GM12874 (cell line): ENCODE results near the gene SASH1.

Experiments
- TF ChIP-seq, protein P1 (sequence below): IDR thresholded peaks from 2 replicates; pipeline ENCODE4 v1.5.1; 2011; ENCODE audit warnings: low read depth, mild to moderate bottlenecking, control low read depth, low read length, moderate library complexity; ENCODE audit not compliant: insufficient read depth

The SASH1 gene

DNA sequence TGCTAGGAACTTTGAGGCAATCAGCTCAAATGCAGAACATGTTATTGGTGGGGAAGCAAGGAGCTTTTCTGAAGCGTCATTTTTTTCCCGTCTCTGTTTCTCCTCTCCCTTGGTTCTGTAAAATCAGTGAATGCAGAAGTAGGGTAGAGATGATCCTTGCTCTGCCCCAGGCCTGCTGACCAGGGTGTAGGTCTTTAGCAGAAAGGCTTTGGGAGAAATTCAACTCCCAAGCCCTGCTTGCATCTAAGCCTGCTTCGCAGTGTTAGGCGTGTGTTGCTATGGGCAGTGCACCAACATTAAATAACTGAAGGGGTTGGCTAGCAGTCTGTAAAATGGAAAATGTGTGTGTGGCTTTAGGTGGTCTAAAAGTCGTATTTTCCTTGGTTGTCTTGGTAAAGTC is 45.9 kb downstream of the SASH1 start:
- TF ChIP-seq, protein P1, sequence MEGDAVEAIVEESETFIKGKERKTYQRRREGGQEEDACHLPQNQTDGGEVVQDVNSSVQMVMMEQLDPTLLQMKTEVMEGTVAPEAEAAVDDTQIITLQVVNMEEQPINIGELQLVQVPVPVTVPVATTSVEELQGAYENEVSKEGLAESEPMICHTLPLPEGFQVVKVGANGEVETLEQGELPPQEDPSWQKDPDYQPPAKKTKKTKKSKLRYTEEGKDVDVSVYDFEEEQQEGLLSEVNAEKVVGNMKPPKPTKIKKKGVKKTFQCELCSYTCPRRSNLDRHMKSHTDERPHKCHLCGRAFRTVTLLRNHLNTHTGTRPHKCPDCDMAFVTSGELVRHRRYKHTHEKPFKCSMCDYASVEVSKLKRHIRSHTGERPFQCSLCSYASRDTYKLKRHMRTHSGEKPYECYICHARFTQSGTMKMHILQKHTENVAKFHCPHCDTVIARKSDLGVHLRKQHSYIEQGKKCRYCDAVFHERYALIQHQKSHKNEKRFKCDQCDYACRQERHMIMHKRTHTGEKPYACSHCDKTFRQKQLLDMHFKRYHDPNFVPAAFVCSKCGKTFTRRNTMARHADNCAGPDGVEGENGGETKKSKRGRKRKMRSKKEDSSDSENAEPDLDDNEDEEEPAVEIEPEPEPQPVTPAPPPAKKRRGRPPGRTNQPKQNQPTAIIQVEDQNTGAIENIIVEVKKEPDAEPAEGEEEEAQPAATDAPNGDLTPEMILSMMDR: no peak

DNA sequence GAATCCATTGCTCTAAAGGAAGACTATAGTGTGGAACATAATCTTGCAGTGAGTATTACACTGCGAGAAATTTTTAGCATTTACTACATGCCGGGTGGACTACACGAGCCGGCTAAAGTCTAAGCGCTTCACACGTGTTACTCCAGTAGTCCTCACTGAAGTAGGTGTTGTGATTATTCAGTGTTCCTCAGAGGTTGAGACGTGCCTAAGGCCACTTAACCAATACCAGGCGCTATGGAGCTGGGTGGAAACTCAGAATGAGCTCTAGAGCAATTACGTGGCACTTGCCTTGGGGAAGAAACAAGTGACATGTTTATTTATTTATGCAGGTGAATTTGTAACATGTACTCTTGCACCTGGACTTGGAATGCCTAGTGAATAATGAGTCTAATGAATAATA is 46.4 kb downstream of the SASH1 start:
- TF ChIP-seq, protein P1: no peak

DNA sequence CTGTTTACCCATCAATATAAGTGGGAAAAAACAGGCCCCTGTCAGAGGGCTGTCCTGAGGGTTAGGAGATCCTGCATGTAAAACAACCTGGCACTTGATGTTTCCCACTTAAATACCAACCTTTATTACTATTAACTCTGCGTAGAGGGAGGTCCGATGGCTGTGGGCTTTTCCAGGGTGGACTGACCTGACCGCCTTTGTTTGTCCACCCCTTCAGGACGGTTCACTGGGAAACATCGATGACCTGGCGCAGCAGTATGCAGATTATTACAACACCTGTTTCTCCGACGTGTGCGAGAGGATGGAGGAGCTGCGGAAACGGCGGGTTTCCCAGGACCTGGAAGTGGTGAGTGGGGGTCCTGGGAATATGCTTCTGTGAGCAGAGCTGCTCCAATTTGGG is 47.3 kb downstream of the SASH1 start:
- TF ChIP-seq, protein P1: no peak

DNA sequence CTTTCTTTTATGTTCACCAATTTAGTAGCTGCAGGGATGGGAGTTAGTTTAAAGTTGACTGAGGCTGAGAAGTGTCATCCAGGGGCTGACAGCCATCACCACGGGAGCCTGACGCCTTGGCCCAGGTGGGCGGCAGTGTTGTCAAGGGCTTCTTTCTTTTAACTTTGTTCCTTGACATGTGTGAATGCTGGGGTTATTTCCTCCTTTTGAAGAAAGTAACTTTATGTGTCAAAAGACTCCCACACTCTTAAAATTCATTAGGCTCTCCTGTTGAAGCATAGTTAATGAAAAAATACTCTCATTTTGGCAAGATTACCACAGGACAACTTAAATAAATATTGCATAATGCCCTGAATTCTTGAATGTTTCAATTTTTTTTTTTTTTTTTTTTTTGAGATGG is 50.0 kb downstream of the SASH1 start:
- TF ChIP-seq, protein P1: no peak

DNA sequence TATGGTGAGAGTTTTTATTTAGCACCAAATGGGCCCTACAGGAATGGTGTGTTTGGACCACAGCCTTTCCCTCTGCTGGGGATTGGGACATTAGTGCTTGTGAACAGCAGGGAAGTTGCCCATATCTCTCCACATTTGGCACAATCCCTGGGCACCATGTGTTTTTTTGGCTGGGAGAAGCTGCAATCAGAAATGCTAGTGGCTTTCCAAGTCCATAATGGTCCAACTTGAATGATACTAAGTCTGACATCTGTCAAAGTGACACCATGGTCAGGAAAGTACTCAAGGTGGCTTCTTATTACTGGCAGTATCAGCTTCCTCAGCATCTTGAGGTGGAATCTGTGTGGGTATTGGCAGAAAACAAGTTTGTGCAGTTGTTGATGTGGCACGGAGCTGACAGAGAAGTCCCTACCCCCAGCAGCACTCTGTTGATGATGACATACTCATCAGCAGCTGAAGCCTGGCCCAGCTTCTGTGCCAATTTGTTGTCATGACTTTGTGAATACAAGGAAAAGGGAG is 53.0 kb downstream of the SASH1 start:
- TF ChIP-seq, protein P1: no peak

DNA sequence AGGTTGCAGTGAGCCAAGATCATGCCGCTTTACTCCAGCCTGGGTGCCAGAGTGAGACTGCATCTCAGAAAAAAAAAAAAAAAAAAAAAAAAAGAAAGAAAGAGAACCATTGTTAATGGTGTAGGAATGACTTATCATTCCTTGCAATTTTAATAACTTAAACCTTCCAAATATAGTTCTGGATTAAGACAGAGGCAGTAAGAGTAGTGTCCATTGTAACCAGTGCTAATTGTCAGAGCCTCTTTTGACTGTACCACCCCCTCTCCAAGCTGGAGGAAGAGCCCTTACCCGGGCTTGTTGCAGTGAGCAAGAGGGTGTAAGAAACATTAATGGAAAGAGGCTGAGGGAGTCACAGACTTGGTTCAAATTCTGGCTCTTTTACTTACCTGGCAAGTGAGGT is 53.8 kb downstream of the SASH1 start:
- TF ChIP-seq, protein P1: no peak

DNA sequence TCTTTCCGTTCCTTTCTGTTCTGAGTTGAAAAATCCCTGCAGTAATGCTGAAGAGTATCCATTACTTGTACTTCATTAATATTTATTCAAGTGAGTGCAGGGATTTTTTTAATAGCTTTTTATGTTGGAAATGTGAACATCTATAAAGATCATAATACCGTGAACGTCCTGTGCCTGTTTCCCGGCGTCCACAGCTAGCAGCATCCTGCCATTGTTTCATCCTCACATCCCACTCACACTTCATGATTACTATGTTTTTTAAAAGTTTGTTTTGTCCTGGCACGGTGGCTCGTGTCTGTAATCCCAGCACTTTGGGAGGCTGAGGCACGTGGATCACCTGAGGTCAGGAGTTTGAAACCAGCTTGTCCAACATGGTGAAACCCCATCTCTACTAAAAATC is 54.3 kb downstream of the SASH1 start:
- TF ChIP-seq, protein P1: no peak
